Adrenal gland (tissue), 12 donors: Measurements from ENCODE around the gene ENOX1. TPM values are rescaled to one million over a fixed set of nuclear protein-coding genes. Genes with fewer than 3 reads are reported as not detected.

Source experiments
- DNase-seq, 7 donors: peaks; one replicate each; pipeline ENCODE4 v3.0.0-alpha.2; 2019 to 2020
- H3K27ac ChIP-seq, 5 donors: fragments of 200-600 bp; sonication (generic) in 4 of 5; 1 replicate in 3 of 5; 2 replicates in 2 of 5; pipeline versions ENCODE4 v1.5.1 to v1.8.0; 2016 to 2020; ENCODE audit warnings: mild to moderate bottlenecking in 1 of 5
- H3K27me3 ChIP-seq: fragments of 200-600 bp; 2 replicates; pipeline ENCODE4 v1.8.0; 2021
- H3K36me3 ChIP-seq, 2 donors: fragments of 200-600 bp; replicated peaks in 1 of 2; 1 replicate in 1 of 2; 2 replicates in 1 of 2; pipeline versions ENCODE4 v1.5.1 to v1.8.0; 2018 to 2022
- H3K4me1 ChIP-seq, 2 donors: fragments of 200-600 bp; replicated peaks in 1 of 2; 1 replicate in 1 of 2; 2 replicates in 1 of 2; pipeline versions ENCODE4 v1.5.1 to v1.8.0; 2018 to 2021
- H3K4me3 ChIP-seq, 4 donors: fragments of 200-600 bp; sonication (generic) in 3 of 4; one replicate each; pipeline ENCODE4 v1.5.1; 2016 to 2018
- H3K9me3 ChIP-seq, 3 donors: fragments of 200-600 bp; sonication (generic) in 1 of 3; replicated peaks in 1 of 3; 1 replicate in 2 of 3; 2 replicates in 1 of 3; pipeline versions ENCODE4 v1.5.1 to v1.8.0; 2016 to 2021
- POLR2A ChIP-seq, 2 donors: fragments of 450-650 bp; IDR thresholded peaks; one replicate each; pipeline ENCODE4 v1.6.1; 2017; ENCODE audit warnings: antibody characterized with exemption in 2 of 2, mild to moderate bottlenecking in 2 of 2, moderate library complexity in 1 of 2
- WGBS, 4 donors: extraction: QIAGEN DNeasy Blood & Tissue Kit in 2 of 4; methylation state at CpG; one replicate each; pipeline versions ENCODE4 v1.1.5 to v1.1.7; 2013 to 2017; 5-methylcytosine and 5-hydroxymethylcytosine counted together
- intact Hi-C, 2 donors: fragments of 100-400 bp; cut with DNase I; formaldehyde crosslinking; loops; one replicate each; pipeline versions ENCODE4 v1.14.1 to v1.15.0; 2022 to 2023
- polyA plus RNA-seq, 3 donors: library from polyadenylated mRNA; stranded (reverse); fragments of 200-250 nt in 2 of 3; fragments of 350-450 nt in 1 of 3; fragmentation: Illumina TruSeq in 1 of 3; extraction: RNeasy Lipid Tissue Mini Kit (QIAGEN cat#74804) in 1 of 3; gene quantifications; one replicate each; pipeline ENCODE4 v1.2.3, GENCODE V29; 2013 to 2014
- total RNA-seq, 9 donors: library from RNA; depleted of rRNA in 4 of 9; stranded (reverse); fragments of >200 nt in 4 of 9; fragments of 120-200 nt in 1 of 9; fragmentation: NEBNext Ultra II Directional in 1 of 9; extraction: Animal tissue kit (Norgen Biotek cat#: 25700) in 1 of 9; gene quantifications; one replicate each; pipeline versions ENCODE4 v1.1.0 to v1.2.4, GENCODE V29; 2013 to 2023
- TF ChIP-seq, protein P1 (sequence below), 6 experiments: fragments of 450-650 bp in 4 of 6; fragments of 200-600 bp in 2 of 6; sonication (generic) in 1 of 6; IDR thresholded peaks; 1 replicate in 5 of 6; 2 replicates in 1 of 6; pipeline versions ENCODE4 v1.5.1 to v1.8.0; 2016 to 2021; ENCODE audit warnings: antibody characterized with exemption in 6 of 6, mild to moderate bottlenecking in 2 of 6, moderate library complexity in 1 of 6
- donor health status: healthy with polysubstance abuse.
- donor health status: Bipolar disorder and iron deficiency.
- donor health status: DM: yes; HTN: yes; CAD: no.
- donor health status: DM: no; HTN: no; CAD: no.
- donor health status: DM: no; HTN: no; CAD: no.
- donor health status: DM: yes; HTN: yes; CAD: no.

The ENOX1 gene
- total and polyA plus RNA-seq, 12 donors = 0.25 to 5.8 (median 1.6) TPM

DNA sequence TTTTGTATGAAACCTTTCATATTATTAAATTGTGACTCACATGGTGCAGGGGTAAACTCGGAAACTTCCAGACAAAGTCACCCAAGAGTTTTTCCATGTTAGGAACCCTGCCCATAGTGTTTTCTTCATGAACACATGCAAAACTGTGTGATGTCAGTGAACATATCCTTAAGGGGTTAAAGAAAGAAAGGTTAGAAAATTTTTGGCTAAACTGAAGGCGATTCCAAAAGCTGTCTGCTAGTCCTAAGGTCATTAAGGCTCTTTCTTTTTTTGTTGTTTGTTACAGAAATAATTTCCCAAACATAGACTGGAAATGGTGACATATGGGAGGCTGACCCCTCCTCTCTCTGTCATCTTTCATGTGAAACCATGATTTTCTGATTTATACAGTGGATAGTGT is 491.5 kb downstream of the ENOX1 start:
- Histone ChIP-seq H3K27me3 (no peaks in the 10 kb centered on the region), H3K27ac (no peak overlapping the region), H3K36me3 (no peaks in the 10 kb centered on the region), H3K9me3 (no peaks in the 10 kb centered on the region), H3K4me3 (no peak overlapping the region), H3K4me1 (no peaks in the 10 kb centered on the region)
- intact Hi-C loops = no loop called here
- 54 to 84% (median 65%) methylated on average over 2 of the region's 2 CpGs for WGBS, 4 donors
- TF ChIP-seq POLR2A (IDR thresholded peaks at IDR 0.05) = no peak
- TF ChIP-seq, protein P1, sequence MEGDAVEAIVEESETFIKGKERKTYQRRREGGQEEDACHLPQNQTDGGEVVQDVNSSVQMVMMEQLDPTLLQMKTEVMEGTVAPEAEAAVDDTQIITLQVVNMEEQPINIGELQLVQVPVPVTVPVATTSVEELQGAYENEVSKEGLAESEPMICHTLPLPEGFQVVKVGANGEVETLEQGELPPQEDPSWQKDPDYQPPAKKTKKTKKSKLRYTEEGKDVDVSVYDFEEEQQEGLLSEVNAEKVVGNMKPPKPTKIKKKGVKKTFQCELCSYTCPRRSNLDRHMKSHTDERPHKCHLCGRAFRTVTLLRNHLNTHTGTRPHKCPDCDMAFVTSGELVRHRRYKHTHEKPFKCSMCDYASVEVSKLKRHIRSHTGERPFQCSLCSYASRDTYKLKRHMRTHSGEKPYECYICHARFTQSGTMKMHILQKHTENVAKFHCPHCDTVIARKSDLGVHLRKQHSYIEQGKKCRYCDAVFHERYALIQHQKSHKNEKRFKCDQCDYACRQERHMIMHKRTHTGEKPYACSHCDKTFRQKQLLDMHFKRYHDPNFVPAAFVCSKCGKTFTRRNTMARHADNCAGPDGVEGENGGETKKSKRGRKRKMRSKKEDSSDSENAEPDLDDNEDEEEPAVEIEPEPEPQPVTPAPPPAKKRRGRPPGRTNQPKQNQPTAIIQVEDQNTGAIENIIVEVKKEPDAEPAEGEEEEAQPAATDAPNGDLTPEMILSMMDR (IDR thresholded peaks at IDR 0.05) = no peak
- no peak for DNase-seq

DNA sequence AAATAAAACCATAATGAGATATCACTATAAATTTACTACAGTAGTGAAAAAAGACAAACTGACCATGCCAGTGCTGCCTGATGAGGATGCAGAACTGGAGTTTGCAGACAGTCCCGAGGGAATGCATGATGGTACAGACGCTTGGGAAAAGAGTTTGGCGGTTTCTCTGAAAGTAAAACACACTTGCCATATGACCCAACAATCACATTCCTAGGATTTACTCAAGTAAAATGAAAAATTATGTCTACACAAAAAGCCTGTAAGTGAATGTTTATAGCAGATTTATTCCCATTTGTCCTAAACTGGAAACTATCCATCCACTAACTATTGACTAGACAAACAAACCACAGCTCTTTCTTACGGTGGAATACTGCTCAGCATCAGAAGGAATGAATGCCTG is 492.4 kb downstream of the ENOX1 start:
- H3K4me3 ChIP-seq = no peak overlapping the region
- H3K4me1 ChIP-seq = no peaks in the 10 kb centered on the region
- TF ChIP-seq POLR2A (IDR thresholded peaks at IDR 0.05) = no peak
- TF ChIP-seq, protein P1 (IDR thresholded peaks at IDR 0.05) = no peak
- no peak overlapping the region for H3K27ac ChIP-seq
- no peaks in the 10 kb centered on the region for H3K27me3 ChIP-seq
- 86 to 95% (median 88%) methylated on average over 4 of the region's 4 CpGs for WGBS, 4 donors
- H3K36me3 ChIP-seq = no peaks in the 10 kb centered on the region
- no peaks in the 10 kb centered on the region for H3K9me3 ChIP-seq
- intact Hi-C loops = no loop called here
- no peak for DNase-seq

DNA sequence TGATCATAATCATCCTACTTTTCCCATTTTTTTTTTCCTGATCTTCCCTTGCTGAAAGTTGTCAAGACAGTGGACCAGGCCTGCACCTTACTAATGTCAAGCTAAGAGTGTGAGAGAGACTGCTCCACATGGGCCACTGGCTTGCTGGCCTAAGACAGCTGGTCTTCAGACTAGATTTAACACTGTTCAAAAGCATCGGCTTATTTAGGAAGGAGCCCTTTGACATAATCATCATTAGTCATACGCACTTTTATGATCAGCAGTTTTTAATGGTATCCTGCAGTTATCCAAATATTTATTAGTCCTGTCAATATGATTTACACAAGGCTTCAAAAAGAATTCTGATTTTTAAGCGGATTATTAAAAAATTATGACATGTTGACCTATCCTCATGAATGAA is 492.8 kb downstream of the ENOX1 start:
- intact Hi-C loops = no loop called here
- H3K36me3 ChIP-seq = no peaks in the 10 kb centered on the region
- 87 to 96% (median 92%) methylated on average over 3 of the region's 3 CpGs for WGBS, 4 donors
- no peak for DNase-seq
- no peaks in the 10 kb centered on the region for H3K9me3 ChIP-seq
- no peaks in the 10 kb centered on the region for H3K27me3 ChIP-seq
- no peaks in the 10 kb centered on the region for H3K4me1 ChIP-seq
- H3K4me3 ChIP-seq = no peak overlapping the region
- no peak overlapping the region for H3K27ac ChIP-seq
- TF ChIP-seq, protein P1 (IDR thresholded peaks at IDR 0.05) = no peak
- TF ChIP-seq POLR2A (IDR thresholded peaks at IDR 0.05) = no peak

DNA sequence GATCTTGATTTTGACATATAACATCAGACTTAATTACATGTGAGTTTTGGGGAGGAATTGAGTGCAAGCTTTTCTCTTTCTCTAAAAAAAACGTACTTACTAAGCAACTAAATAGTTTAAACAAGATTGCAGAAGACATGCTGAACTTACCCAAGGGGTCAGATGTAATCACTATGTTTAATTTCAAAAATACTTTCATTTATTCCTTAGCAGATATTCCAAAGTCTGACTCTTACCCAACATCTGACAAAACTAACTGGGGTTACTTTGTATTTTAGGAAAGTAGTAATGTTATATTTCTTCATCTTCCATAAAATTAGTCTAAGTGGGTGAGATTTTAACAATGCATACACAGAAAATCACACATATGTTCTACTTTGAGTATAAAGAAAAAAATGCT is 493.2 kb downstream of the ENOX1 start:
- TF ChIP-seq, protein P1 (IDR thresholded peaks at IDR 0.05) = no peak
- no peak for TF ChIP-seq POLR2A (IDR thresholded peaks at IDR 0.05)
- Histone ChIP-seq H3K27me3 (no peaks in the 10 kb centered on the region), H3K36me3 (no peaks in the 10 kb centered on the region), H3K9me3 (no peaks in the 10 kb centered on the region), H3K4me1 (no peaks in the 10 kb centered on the region), H3K4me3 (no peak overlapping the region), H3K27ac (no peak overlapping the region)
- WGBS, 4 donors = 60 to 69% (median 61%) methylated on average over 1 of the region's 1 CpG
- intact Hi-C loops = no loop called here
- DNase-seq = no peak
